Pons (tissue), 1 donor: ENCODE measurements around the gene FBLN2.
"Not testable (repeated sequence)": the region's sequence is repeated elsewhere in the genome, so short reads cannot be mapped to it uniquely, and the experiment has no call there.

Experiments
- DNase-seq: peaks from one replicate; pipeline ENCODE4 v3.0.0-alpha.2; 2016; ENCODE audit warnings: low spot score

FBLN2 gene

GRCh38 chr3:13513913-13514517 lies 34.9 kb upstream of the FBLN2 start:
- DNase-seq: no peak

GRCh38 chr3:13514639-13515435 lies 34.1 kb upstream of the FBLN2 start:
- no peak for DNase-seq

GRCh38 chr3:13515786-13516759 lies 32.9 kb upstream of the FBLN2 start:
- DNase-seq: no peak

GRCh38 chr3:13516760-13517135 lies 32.2 kb upstream of the FBLN2 start:
- DNase-seq: no peak

GRCh38 chr3:13517253-13517977 lies 31.5 kb upstream of the FBLN2 start:
- DNase-seq: no peak

- DNase-seq: peak; percentile 57
Measured at GRCh38 chr3:13518516-13518953, 30.4 kb upstream of the FBLN2 start.

- DNase-seq: no peak
Measured at GRCh38 chr3:13519006-13519791, 29.7 kb upstream of the FBLN2 start.

GRCh38 chr3:13520326-13520880 lies 28.5 kb upstream of the FBLN2 start:
- DNase-seq: no peak

- DNase-seq: no peak
Measured at GRCh38 chr3:13521309-13521708, 27.6 kb upstream of the FBLN2 start.

- DNase-seq: not testable (repeated sequence)
Measured at GRCh38 chr3:13521749-13522148, 27.2 kb upstream of the FBLN2 start.

- DNase-seq: no peak
Measured at GRCh38 chr3:13522236-13522635, 26.7 kb upstream of the FBLN2 start.

- no peak for DNase-seq
Measured at GRCh38 chr3:13524979-13525669, 23.8 kb upstream of the FBLN2 start.

GRCh38 chr3:13525827-13526625 lies 22.9 kb upstream of the FBLN2 start:
- DNase-seq: no peak

- no peak for DNase-seq
Measured at GRCh38 chr3:13526626-13526949, 22.3 kb upstream of the FBLN2 start.

- no peak for DNase-seq
Measured at GRCh38 chr3:13528217-13528867, 20.6 kb upstream of the FBLN2 start.

GRCh38 chr3:13529196-13530112 lies 19.5 kb upstream of the FBLN2 start:
- no peak for DNase-seq

- no peak for DNase-seq
Measured at GRCh38 chr3:13530241-13531009, 18.5 kb upstream of the FBLN2 start.
